NCI-H2081 (cell line): ENCODE measurements around the gene ATXN7L3B.

ENCODE experiments used
- DNase-seq, 2 experiments: peaks; one replicate each; lab custom pipeline; 2025; lab: John Stamatoyannopoulos, UW

The ATXN7L3B gene, protein sequence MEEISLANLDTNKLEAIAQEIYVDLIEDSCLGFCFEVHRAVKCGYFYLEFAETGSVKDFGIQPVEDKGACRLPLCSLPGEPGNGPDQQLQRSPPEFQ

DNA sequence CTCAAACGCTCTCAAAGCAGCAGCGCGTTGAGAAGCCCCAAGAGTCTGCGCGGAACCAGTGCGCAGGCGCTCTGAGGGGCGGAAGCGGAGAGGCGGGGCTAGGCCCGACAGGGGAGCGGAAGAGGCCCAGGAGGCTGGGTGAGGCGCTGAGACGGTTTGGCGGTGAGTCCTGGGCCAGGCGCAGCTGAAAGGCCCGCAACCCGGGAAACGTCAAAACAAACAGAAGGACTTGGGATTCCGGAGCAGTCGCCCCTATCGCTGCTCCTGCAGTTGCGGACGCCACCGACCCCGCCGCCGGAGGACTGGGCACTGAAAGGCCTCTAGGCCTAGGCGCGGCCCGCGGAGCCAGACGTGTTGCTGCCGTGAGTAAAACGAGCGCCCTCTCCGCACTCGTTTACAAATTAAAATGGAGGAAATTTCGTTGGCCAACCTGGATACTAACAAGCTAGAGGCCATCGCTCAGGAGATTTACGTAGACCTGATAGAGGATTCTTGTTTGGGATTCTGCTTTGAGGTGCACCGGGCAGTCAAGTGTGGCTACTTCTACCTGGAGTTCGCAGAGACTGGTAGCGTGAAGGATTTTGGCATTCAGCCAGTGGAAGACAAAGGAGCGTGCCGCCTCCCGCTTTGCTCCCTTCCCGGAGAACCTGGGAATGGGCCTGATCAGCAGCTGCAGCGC is at the start of gene ATXN7L3B:
ATXN7L3B (plus strand) TSS at position 129 of the 679 bp plus-strand sequence; CDS start at position 407, 278 bp downstream.
- DNase-seq = peak; percentile 95 to 97

DNA sequence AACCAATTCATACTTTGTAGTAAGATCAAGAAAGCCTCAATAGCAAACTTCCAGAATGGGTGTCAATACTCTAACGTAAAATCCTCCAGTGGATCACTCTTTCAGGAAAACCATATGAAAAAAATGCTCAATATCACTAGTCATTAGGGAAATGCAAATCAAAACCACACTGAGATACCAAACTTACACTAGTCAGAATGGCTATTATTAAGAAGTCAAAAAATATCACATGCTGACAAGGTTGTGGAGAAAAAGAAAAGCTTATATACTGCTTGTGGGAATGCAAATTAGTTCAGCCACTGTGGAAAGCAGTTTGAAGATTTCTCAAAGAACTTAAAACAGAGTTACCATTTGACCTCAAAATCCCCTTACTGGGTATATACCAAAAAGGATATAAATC is 49.5 kb upstream of the ATXN7L3B start:
- no peak for DNase-seq

DNA sequence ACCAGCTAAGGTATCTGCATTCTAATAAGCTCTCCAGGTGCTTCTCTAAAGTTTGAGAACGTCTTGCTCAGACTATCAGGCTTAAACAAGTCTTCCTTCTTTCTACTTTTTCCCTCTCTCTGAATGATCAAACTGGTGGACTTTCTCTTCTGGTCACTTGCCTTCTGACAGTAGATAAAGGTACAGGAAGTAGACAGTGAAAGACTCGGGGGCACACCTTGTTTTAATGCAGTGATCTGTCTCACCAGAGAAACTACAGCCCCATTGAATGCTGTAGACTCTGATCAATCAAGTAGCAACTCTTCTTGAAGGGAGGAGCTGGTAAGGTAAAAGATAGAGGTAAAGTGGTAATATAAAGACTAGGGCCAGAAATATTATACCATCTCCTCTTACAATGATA is 48.1 kb upstream of the ATXN7L3B start:
- no peak for DNase-seq

DNA sequence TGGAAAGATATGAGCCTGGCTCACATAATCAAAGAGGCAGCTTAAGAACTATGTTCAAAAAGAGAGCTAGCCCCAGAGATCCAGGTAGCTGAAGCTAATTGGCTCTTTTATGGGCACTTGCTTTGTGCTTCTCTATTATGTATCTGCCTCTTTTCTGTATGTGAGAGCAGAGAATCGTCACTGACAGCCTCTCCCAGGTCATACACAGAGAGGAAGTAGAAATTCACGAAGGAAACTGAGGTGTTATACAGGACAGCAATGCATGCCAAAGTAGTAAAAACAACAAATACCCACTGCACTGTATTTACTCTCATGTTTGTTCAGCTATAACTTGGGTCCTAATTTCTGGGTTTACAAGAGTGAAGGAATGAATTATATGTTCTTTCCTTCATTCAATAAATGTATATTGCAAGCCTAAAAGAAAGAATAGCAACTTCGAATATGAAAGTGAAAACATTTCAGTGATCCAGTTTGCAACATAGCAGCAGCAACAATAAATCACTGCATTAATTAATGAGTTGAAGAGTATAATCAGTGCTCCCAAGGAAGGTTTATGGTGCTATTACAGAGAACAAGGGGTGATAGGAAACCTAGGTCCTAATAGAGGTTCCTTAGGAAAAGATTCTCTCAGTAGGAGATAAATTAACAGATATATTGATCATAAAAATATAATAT is 47.1 kb upstream of the ATXN7L3B start:
- no peak for DNase-seq

DNA sequence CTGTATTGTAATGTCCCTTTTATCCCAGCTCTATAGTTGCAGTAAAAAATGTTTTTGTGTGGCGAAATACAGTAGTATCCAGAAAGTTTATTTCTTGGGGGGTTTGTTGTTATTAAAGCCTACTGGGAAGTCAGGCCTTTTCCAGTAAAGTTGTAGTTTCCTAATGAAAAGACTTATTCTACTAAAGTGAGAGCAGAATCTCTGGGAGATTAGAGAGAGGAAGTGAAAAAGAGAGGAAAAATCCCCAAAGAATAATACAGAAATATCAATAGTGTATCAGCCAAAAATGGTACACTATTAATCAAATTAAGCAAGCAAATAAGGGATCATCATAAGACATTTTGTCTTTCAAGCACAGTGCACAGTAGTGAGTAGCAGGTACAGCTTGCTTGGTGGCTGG is 46.3 kb upstream of the ATXN7L3B start:
- DNase-seq = no peak

DNA sequence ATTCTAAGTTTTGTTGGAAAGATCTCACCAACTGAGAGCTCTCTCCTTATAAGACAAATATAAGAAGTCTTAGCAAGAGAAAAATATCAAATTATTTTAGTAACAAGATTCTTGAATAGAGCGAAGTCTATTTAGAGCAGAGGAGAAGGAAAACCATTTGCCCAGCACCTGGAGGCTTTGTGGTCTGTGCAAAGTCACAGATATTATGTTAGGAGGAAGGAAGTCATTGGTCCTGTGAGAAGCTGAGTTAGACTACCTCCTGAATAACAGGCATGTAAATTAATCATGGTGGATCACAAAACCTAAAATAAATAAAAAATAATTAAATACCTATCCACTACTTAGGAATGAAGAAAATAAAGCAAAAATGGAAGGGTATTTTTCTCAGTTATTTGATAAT is 38.4 kb upstream of the ATXN7L3B start:
- DNase-seq = no peak

DNA sequence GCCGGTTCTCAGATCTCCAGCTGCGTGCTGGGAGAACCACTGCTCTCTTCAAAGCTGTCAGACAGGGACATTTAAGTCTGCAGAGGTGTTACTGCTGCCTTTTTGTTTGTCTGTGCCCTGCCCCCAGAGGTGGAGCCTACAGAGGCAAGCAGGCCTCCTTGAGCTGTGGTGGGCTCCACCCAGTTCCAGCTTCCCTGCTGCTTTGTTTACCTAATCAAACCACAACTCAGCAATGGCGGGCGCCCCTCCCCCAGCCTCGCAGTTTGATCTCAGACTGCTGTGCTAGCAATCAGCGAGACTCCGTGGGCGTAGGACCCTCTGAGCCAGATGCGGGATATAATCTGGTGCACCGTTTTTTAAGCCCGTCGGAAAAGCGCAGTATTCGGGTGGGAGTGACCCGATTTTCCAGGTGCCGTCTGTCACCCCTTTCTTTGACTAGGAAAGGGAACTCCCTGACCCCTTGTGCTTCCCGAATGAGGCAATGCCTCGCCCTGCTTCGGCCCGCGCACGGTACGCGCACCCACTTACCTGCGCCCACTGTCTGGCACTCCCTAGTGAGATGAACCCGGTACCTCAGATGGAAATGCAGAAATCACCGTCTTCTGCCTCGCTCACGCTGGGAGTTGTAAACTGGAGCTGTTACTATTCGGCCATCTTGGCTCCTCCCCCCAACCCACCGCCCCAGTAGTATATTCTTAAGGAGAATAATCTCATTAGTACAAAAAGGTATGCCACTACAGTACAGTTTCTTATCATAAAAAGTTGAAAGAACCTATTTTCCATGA is 28.6 kb upstream of the ATXN7L3B start:
- peak in 1 of 2 experiments; percentile 37 for DNase-seq

DNA sequence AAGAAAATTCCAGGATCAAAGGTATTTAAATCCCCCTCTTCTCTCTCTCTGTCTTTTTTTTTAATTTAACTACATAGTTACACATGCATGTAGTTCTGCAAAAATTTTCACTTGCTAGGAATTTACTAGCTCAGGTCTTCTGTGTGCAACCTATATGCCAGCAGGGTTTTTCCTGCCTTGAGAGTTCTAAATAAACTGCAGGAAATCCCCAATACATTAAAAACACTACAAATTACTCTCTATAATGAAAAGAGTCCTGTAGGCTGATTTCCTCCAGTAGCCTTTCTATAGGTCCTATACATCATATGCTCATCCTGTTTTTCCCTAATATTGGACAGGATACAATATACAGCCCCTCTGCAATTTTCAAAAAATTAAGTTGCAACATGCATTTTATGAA is 27.7 kb upstream of the ATXN7L3B start:
- DNase-seq = no peak

DNA sequence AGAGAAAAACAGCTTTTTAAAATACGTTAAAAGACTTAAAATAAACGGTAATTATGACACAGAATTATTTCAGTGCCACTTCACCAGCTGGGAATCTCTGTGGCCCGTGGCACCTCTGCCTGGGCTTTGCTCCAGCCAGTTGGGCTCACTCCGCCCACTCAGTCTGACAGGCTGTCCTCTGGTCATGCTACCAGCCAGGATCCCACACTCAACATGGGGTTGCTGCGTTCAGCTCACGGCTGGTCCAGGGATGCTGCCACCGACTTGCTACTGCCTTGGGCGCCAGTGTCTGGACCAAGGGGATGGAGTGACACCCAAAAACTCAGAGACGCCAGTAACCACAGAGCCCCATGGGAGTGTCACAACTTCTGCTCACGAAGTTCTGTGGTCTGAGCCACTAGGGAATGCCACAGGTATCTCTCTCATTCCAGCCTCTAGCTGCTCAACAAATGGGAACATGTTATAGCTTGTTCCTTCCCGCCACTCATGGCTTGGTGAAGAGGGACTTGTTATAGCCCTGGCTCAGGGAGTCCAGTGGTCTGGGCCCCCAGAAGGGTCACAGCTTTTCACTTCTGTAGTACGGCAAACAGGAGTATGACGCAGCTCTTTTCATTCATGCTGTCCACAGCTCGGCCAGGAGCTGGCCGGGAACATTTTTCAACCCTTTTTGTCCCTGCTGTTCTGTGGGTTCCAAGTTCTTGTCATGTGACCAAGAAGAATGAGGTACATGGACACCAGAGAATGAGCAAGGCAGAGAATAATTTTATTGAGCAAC is 23.4 kb upstream of the ATXN7L3B start:
- DNase-seq = no peak

DNA sequence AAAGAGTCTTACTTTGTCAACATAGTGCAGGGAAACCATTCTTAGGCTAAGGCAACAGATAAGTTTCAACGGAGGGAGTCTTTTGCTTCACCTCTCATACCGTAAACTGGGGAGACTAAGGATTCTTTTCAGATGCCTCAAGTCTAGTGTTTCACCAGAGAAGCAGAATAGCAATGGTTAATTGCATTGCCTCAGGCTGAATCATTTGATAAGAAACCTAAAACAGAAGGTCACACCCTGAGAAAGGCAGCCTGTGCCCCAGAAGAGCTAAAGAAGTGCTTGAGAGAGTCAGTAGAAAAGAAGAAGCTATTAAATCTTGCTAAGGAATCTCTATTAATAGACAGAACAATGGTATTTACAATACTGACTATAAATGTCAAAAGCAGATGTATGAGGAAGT is 21.8 kb upstream of the ATXN7L3B start:
- no peak for DNase-seq

DNA sequence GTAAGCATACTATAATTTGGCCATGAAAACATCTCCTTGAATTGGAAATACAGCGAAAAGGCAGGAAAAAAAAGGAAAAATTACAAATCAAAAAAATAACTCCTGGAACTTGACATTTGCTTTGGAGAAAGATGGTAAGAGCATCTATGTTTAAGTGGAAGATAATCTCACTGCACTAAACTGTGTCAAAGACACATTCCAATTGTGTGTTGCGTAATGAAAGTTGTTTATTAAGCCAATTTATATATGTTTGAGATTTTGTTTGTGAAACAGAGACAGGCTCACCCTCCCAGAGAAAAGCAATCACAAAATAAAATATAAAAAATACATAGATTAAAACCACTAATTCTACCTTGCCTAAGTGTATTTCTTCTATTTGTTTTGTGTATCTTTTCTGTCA is 11.1 kb upstream of the ATXN7L3B start:
- DNase-seq = no peak

DNA sequence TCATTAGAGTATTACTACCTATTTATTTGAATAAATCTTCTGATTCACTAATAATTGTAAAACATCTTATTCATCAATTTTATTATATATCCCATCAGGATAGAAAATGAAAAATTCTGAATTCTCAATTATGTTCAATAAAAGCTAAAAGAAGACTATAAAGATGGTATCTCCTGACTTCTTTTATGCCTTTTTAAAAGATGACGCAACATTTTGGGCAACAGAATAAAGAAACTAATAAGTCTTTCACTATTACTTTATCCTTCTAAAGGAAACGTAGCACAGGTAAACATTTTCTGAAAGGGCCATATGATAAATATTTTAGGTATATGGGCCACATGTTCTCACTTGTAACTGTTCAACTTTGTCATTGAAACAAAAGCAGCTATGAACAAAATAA is 10.1 kb upstream of the ATXN7L3B start:
- no peak for DNase-seq

DNA sequence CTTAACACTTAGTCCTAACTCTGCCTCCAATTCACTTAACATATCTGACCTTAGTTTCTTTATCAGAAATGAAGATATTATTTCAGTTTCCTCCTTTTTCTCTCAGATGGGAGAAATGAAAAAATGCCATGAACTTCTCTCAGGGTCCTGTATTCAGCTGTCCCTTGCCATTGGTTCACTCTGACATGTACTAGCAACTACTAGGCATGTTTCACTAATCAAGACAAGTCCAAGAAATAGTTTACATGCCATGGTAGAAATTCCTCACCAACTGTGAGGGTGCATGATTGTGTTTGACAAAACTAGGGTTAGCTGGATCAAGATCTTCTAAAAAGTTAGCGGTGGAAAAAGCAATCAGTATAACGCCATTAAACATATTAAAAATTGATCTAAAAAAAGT is 7.0 kb upstream of the ATXN7L3B start:
- no peak for DNase-seq

DNA sequence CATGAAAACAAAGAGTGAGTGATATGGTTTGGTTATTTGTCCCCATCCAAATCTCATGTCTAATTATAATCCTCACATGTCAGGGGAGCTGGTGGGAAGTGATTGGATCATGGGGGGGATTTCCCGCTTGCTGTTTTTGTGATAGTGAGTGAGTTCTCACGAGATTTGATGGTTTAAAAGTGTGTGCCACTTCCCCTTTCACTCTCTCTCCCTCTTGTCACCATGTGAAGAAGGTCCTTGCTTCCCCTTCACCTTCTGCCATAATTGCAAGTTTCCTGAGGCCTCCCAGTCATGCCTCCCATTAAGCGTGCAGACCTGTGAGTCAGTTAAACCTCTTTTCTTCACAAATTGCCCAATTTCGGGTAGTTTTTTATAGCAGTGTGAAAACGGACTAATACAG is 2.1 kb upstream of the ATXN7L3B start:
- no peak for DNase-seq

DNA sequence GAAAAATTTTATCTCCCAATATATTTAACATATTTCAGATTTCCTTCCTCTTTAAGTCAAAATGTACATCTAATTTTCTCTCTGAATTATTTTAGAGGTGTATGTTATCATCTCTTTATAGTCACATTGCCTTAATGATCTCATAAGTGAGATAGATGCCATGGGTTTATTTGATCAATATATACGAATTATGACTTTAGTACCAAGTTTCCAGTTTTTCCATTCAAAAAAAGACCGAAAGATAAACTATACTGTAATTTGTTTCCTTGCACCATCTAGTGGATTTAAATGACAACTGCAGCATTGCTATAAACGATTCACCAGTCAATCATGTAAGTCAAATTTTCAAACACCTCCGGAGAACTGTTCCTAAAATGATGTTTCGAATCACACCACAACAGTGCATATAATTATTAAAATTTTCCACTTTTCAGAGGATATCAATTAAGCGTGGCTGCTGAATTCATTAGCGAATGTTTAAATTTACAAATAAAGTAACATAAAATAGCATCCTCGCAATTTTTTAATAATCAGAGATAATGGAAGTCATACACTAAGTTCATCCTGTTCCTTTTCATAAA is 419 bp upstream of the ATXN7L3B start:
- DNase-seq = peak; percentile 56 to 76

DNA sequence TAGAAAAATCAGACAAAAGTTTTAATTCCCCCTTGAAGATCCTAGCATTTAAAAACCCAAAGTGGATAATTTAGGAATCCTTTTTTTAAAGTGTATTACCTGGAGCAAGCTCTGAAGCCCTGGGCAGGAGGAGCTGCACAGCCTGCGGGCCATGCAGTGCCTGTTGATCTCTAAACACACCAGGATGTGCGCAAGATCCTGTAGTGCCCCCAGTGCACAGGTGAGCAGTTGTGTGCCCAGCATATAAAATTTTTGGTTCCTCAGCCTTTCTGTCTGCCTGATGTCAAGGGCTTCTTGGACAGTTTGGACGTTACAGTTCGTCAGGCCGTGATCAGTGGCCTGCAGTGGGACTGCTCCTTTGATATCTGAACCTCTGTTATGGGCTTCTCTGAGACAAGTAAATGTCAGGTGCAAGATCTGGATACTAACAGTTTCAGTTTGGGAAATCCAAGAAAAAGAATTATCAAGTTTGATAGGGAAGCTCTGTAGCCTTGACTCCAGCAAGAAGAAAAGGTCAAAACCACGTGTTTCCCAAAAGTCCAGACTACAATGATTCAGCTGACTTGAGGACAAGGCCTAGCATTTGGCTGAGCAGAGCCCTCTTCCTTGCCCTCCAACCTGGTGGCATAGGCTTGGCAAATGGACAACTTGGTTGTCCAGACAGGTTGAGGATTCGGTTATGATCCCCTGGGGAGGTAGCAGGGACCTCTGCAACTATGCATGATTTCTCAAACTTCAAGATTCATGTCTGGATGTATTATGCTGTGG is 1.0 kb downstream of the ATXN7L3B start:
- peak in 1 of 2 experiments; percentile 31 for DNase-seq

DNA sequence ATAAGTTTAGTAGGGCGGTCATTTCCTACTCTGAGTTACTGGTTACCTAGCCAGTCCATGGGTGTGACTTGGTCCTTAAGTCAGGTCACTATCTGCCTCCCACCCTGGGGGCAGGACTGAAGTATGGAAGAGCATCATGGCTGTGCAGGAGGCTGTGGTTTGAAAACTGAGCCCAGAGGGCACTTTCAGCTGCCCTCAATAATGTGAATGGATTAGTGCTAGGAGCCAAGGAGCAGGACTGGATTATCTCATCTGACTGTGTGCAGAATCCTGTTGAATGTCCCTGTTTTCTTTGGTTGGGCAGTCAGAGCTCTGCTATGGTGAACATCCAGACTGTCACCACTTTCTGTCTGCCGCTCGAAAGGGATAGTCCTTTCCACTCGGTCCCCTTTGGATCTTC is 1.6 kb downstream of the ATXN7L3B start:
- DNase-seq = no peak

DNA sequence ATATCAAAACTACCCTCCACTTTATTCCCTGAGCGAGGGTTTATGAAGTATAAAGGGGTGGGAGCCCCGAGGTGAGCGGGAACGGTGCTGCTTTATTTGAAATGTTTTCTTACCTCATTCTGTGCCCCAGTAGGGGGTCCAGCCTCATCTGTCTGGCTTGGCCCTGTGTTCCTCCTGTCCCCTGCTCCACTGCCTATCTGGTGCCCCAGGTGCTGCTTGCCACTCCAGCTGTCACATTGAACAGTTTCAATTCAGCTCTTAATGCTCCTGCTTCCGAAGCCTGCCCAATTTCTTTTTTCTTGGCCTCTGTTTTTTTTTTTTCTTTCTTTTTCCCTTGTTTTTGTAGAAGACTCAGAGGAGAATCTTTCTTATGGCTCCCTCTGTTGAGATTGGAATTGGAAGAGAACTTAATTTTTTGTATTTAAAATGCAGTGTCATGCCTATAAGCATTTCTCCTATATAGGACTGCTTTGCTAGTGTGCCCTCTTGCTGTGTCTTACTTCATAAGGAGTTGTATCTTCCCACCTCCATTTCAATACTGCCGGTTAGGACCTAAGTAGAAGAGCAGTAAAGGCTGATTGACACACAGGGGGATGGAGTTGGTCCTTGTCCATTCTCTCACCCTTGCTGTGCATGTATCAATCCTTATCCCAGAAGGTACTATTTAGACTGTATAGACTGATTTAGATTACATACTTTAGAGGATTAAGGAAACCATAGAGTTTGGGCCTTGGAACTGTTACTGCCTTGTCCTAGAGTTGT is 2.3 kb downstream of the ATXN7L3B start:
- peak; percentile 44 to 60 for DNase-seq

DNA sequence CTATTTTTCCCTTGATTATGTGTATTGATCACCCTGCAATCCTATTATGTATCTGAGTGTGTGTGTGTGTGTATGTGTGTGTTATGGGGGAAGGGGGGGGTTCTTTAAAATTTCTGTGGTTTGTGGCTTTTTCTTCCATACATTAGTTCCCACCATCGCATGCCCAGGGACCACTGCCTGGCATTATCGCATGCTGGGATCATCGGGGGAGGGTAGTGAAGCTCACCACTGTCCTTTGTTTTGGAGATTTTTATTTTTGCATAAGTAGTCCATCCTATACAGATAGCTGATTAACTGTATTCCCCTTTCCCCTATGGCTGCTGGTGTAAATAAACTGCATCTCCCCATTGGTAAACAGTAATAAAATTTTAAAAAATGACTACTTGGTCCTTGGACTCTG is 3.4 kb downstream of the ATXN7L3B start:
- no peak for DNase-seq

DNA sequence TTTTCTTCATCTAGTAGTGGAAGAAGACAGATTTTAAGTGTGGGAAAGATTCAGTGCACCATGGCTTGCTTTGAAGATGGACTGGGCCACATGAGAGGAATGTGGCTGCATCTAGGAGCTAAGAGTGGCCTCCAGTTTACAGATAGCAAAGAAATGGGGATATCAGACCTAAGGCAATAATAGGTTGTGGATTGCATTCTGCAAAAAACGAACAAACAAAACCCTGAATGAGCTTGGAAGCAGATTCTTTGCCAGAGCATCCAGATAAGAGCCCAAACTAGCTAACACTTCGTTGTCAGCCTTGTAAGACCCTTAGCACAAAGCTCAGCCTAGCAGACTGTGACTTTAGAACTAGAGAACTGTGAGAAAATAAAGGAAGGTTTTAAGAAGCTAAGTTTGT is 9.6 kb downstream of the ATXN7L3B start:
- no peak for DNase-seq
